Retina (tissue), 1 donor: Measurements from ENCODE around the gene CYB5A.
A peak's percentile ranks its signal among the peaks of the same experiment; 100 is the strongest.
"Not testable (repeated sequence)": the region's sequence is repeated elsewhere in the genome, so short reads cannot be mapped to it uniquely, and the experiment has no call there.

Source experiments
- DNase-seq: peaks from one replicate; pipeline ENCODE4 v3.0.0-alpha.2; 2016

The CYB5A gene

GRCh38 chr18:74291771-74292540, at the start of gene CYB5A:
CYB5A (minus strand) TSS chr18:74291963; CDS start chr18:74291875, 88 bp downstream.
- DNase-seq = peak; percentile 99

GRCh38 chr18:74337912-74338309, 46.1 kb upstream of the CYB5A start:
- no peak for DNase-seq

GRCh38 chr18:74337155-74337911, 45.6 kb upstream of the CYB5A start:
- no peak for DNase-seq

- DNase-seq = no peak
Measured at GRCh38 chr18:74336656-74337055, 44.9 kb upstream of the CYB5A start.

- no peak for DNase-seq
Measured at GRCh38 chr18:74334242-74334893, 42.6 kb upstream of the CYB5A start.

- no peak for DNase-seq
Measured at GRCh38 chr18:74333091-74333490, 41.3 kb upstream of the CYB5A start.

- no peak for DNase-seq
Measured at GRCh38 chr18:74331404-74331803, 39.6 kb upstream of the CYB5A start.

GRCh38 chr18:74329688-74330205, 38.0 kb upstream of the CYB5A start:
- DNase-seq = no peak

- DNase-seq = no peak
Measured at GRCh38 chr18:74328206-74328605, 36.4 kb upstream of the CYB5A start.

GRCh38 chr18:74326791-74327190, 35.0 kb upstream of the CYB5A start:
- not testable (repeated sequence) for DNase-seq

- DNase-seq = no peak
Measured at GRCh38 chr18:74326231-74326630, 34.5 kb upstream of the CYB5A start.

- no peak for DNase-seq
Measured at GRCh38 chr18:74316257-74317170, 24.8 kb upstream of the CYB5A start.

GRCh38 chr18:74315464-74316256, 23.9 kb upstream of the CYB5A start, which contains the start of gene C18orf63:
C18orf63 (plus strand) TSS chr18:74315839; CDS start chr18:74317866, 2,027 bp downstream.
- no peak for DNase-seq

GRCh38 chr18:74314759-74315463, 23.1 kb upstream of the CYB5A start:
- DNase-seq = no peak

GRCh38 chr18:74311000-74311399, 19.2 kb upstream of the CYB5A start:
- DNase-seq = no peak

GRCh38 chr18:74310411-74310810, 18.6 kb upstream of the CYB5A start:
- no peak for DNase-seq

- DNase-seq = no peak
Measured at GRCh38 chr18:74303936-74304335, 12.2 kb upstream of the CYB5A start.

GRCh38 chr18:74303306-74303705, 11.5 kb upstream of the CYB5A start:
- no peak for DNase-seq

- no peak for DNase-seq
Measured at GRCh38 chr18:74299746-74300145, 8.0 kb upstream of the CYB5A start.

- no peak for DNase-seq
Measured at GRCh38 chr18:74299162-74299561, 7.4 kb upstream of the CYB5A start.

GRCh38 chr18:74294526-74294925, 2.8 kb upstream of the CYB5A start:
- DNase-seq = no peak
